Natural killer cell (primary cell): ENCODE measurements around the gene CD300LB. TPM values are rescaled to one million over a fixed set of nuclear protein-coding genes. Genes with fewer than 3 reads are reported as not detected.

Experiments used
- ATAC-seq, 3 donors: fragments of 150-1000 bp in 2 of 3; fragments of 200-7000 bp in 1 of 3; cut with Tn5 transposase; 1 replicate in 1 of 3; 2 replicates in 2 of 3; pipeline ENCODE4 v1.10.0; 2021; ENCODE audit warnings: mild to moderate bottlenecking in 2 of 3, moderate library complexity in 2 of 3
- DNase-seq, 2 donors: peaks; one replicate each; pipeline versions ENCODE4 v3.0.0 to v3.0.0-alpha.2; 2013 to 2021; ENCODE audit warnings: mixed read lengths in 1 of 2
- H3K27ac ChIP-seq: one replicate; pipeline ENCODE4 v1.5.1; 2013; ENCODE audit warnings: mild to moderate bottlenecking, low read length
- H3K27me3 ChIP-seq: one replicate; pipeline ENCODE4 v1.6.1; 2013; ENCODE audit warnings: low read length; ENCODE audit not compliant: control insufficient read depth, insufficient read depth
- H3K36me3 ChIP-seq: one replicate; pipeline ENCODE4 v1.6.1; 2013; ENCODE audit warnings: low read length; ENCODE audit not compliant: control insufficient read depth, insufficient read depth
- H3K4me1 ChIP-seq: one replicate; pipeline ENCODE4 v1.6.1; 2013; ENCODE audit warnings: low read length; ENCODE audit not compliant: control insufficient read depth, insufficient read depth
- H3K4me3 ChIP-seq: one replicate; pipeline ENCODE4 v1.5.1; 2013; ENCODE audit warnings: low read length
- H3K9me3 ChIP-seq: one replicate; pipeline ENCODE4 v1.6.1; 2013; ENCODE audit warnings: low read length; ENCODE audit not compliant: control insufficient read depth, insufficient read depth
- H3K27ac Mint-ChIP-seq, 2 donors: one replicate each; pipeline ENCODE4 v1.8.0; 2022; ENCODE audit warnings: mild to moderate bottlenecking in 2 of 2, mixed read lengths in 2 of 2, moderate library complexity in 1 of 2
- H3K27me3 Mint-ChIP-seq, 2 donors: one replicate each; pipeline ENCODE4 v1.8.0; 2022; ENCODE audit warnings: low read depth in 2 of 2, mixed read lengths in 2 of 2
- H3K36me3 Mint-ChIP-seq: one replicate; pipeline ENCODE4 v1.8.0; 2022; ENCODE audit warnings: mixed read lengths
- H3K4me1 Mint-ChIP-seq, 2 donors: one replicate each; pipeline ENCODE4 v1.8.0; 2022; ENCODE audit warnings: mixed read lengths in 2 of 2
- H3K4me3 Mint-ChIP-seq: one replicate; pipeline ENCODE4 v1.8.0; 2022; ENCODE audit warnings: mild to moderate bottlenecking, moderate library complexity, mixed read lengths
- H3K9me3 Mint-ChIP-seq, 2 donors: one replicate each; pipeline ENCODE4 v1.8.0; 2022; ENCODE audit warnings: mixed read lengths in 2 of 2
- WGBS: methylation state at CpG from one replicate; pipeline ENCODE4 v1.1.7; 2013; ENCODE audit warnings: missing lambda C conversion rate; ENCODE audit not compliant: insufficient coverage; 5-methylcytosine and 5-hydroxymethylcytosine counted together
- intact Hi-C: fragments of 100-400 bp; cut with micrococcal nuclease; formaldehyde crosslinking; loops from one replicate; pipeline ENCODE4 v1.14.2; 2022
- total RNA-seq, 4 donors: library from RNA; stranded (reverse); fragments of 120-200 nt in 1 of 4; gene quantifications; one replicate each; pipeline versions ENCODE4 v1.2.3 to v1.2.4, GENCODE V29; 2013 to 2022
- TF ChIP-seq, protein P1 (sequence below): fragments of 200-600 bp; IDR thresholded peaks from one replicate; pipeline ENCODE4 v1.8.0; 2022; ENCODE audit warnings: antibody characterized with exemption

Gene CD300LB
- total RNA-seq, 3 donors from 2014 or later (not counting 1 experiment from before 2014, with no cell fraction given) = 2.0 to 4.9 (median 3.5) TPM

- Histone ChIP-seq H3K27me3 (no peaks in the 10 kb centered on the region), H3K9me3 (peaks cover 3% of the 10 kb centered on the region), H3K4me3 (no peak overlapping the region), H3K4me1 (peaks cover 43% of the 10 kb centered on the region), H3K36me3 (peaks cover 84% of the 10 kb centered on the region), H3K27ac (no peak overlapping the region)
- H3K9me3 Mint-ChIP-seq = no peaks in the 10 kb centered on the region
- ATAC-seq (no peak), DNase-seq (no peak)
- H3K36me3 Mint-ChIP-seq = peaks cover 30% of the 10 kb centered on the region
- no peak overlapping the region for H3K4me3 Mint-ChIP-seq
- peaks cover 59 to 78% of the 10 kb centered on the region in 2 donors for H3K4me1 Mint-ChIP-seq
- WGBS = 91% methylated on average over 9 of the region's 9 CpGs
- TF ChIP-seq, protein P1, sequence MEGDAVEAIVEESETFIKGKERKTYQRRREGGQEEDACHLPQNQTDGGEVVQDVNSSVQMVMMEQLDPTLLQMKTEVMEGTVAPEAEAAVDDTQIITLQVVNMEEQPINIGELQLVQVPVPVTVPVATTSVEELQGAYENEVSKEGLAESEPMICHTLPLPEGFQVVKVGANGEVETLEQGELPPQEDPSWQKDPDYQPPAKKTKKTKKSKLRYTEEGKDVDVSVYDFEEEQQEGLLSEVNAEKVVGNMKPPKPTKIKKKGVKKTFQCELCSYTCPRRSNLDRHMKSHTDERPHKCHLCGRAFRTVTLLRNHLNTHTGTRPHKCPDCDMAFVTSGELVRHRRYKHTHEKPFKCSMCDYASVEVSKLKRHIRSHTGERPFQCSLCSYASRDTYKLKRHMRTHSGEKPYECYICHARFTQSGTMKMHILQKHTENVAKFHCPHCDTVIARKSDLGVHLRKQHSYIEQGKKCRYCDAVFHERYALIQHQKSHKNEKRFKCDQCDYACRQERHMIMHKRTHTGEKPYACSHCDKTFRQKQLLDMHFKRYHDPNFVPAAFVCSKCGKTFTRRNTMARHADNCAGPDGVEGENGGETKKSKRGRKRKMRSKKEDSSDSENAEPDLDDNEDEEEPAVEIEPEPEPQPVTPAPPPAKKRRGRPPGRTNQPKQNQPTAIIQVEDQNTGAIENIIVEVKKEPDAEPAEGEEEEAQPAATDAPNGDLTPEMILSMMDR = no peak
- H3K27ac Mint-ChIP-seq = peak overlapping the region; percentile 92 to 93
- intact Hi-C loops = no loop called here
- no peaks in the 10 kb centered on the region for H3K27me3 Mint-ChIP-seq
Measured at GRCh38 chr17:74484066-74484465, 47.2 kb downstream of the CD300LB start.

- peaks cover 62% of the 10 kb centered on the region for H3K4me1 ChIP-seq
- H3K27ac ChIP-seq = peak overlapping the region; percentile 44
- no peaks in the 10 kb centered on the region for H3K9me3 Mint-ChIP-seq
- ATAC-seq = no peak
- H3K36me3 Mint-ChIP-seq = peaks cover 25% of the 10 kb centered on the region
- 91% methylated on average over 7 of the region's 7 CpGs for WGBS
- no peak for DNase-seq
- no peak overlapping the region for H3K4me3 Mint-ChIP-seq
- H3K9me3 ChIP-seq = no peaks in the 10 kb centered on the region
- TF ChIP-seq, protein P1 = no peak
- H3K36me3 ChIP-seq = peaks cover 97% of the 10 kb centered on the region
- no peaks in the 10 kb centered on the region for H3K27me3 Mint-ChIP-seq
- no peak overlapping the region for H3K4me3 ChIP-seq
- H3K27ac Mint-ChIP-seq = peak overlapping the region; percentile 92 to 93
- intact Hi-C loops = no loop called here
- H3K27me3 ChIP-seq = no peaks in the 10 kb centered on the region
- peaks cover 65 to 82% of the 10 kb centered on the region in 2 donors for H3K4me1 Mint-ChIP-seq
Measured at GRCh38 chr17:74481621-74482020, 49.7 kb downstream of the CD300LB start.

GRCh38 chr17:74480290-74480689 is 51.0 kb downstream of the CD300LB start:
- H3K4me1 Mint-ChIP-seq = peaks cover 74 to 89% of the 10 kb centered on the region in 2 donors
- no peak overlapping the region for H3K4me3 ChIP-seq

More at GRCh38 chr17:74480290-74480689, 51.0 kb downstream of the CD300LB start:
- H3K4me3 Mint-ChIP-seq = peak overlapping the region; percentile 73
- Histone ChIP-seq H3K27me3 (no peaks in the 10 kb centered on the region), H3K36me3 (peaks cover 97% of the 10 kb centered on the region), H3K27ac (peak overlapping the region; percentile 73), H3K4me1 (peaks cover 73% of the 10 kb centered on the region), H3K9me3 (no peaks in the 10 kb centered on the region)
- peaks cover 31% of the 10 kb centered on the region for H3K36me3 Mint-ChIP-seq
- ATAC-seq (peak in 1 of 3 donors; percentile 3), DNase-seq (no peak)
- intact Hi-C loops = no loop called here
- H3K27ac Mint-ChIP-seq = peak overlapping the region; percentile 92 to 93
- WGBS = 86% methylated on average over 8 of the region's 8 CpGs
- TF ChIP-seq, protein P1 = no peak
- H3K9me3 Mint-ChIP-seq = no peaks in the 10 kb centered on the region
- no peaks in the 10 kb centered on the region for H3K27me3 Mint-ChIP-seq
